ENCODE results near the gene HHLA2.
"Not testable (repeated sequence)": the region's sequence is repeated elsewhere in the genome, so short reads cannot be mapped to it uniquely, and the experiment has no call there.

The HHLA2 gene

GRCh38 chr3:108283006-108283405 is 13.3 kb upstream of the HHLA2 start:
- H3K27me3 ChIP-seq (ENCODE audit: control insufficient read depth, insufficient read depth, low read length): no peaks in the 10 kb centered on the region
- H3K4me3 ChIP-seq (ENCODE audit: low read depth, low read length): no peak overlapping the region
- H3K9me3 ChIP-seq (ENCODE audit: control insufficient read depth, insufficient read depth, low read depth, low read length): peaks cover 15% of the 10 kb centered on the region

GRCh38 chr3:108283989-108284388 is 12.4 kb upstream of the HHLA2 start:
- Histone ChIP-seq H3K4me3 (ENCODE audit: low read depth, low read length) (no peak overlapping the region), H3K36me3 (ENCODE audit: control insufficient read depth, insufficient read depth, low read length) (no peaks in the 10 kb centered on the region), H3K27me3 (ENCODE audit: control insufficient read depth, insufficient read depth, low read length) (no peaks in the 10 kb centered on the region), H3K9ac (ENCODE audit: low read length) (no peak overlapping the region), H3K9me3 (ENCODE audit: control insufficient read depth, insufficient read depth, low read depth, low read length) (peaks cover 10% of the 10 kb centered on the region), H3K4me1 (ENCODE audit: control insufficient read depth, insufficient read depth, low read length) (no peaks in the 10 kb centered on the region), H3K27ac (ENCODE audit: low read depth, low read length) (no peak overlapping the region)

More at GRCh38 chr3:108283006-108283405, 13.3 kb upstream of the HHLA2 start:
- no peaks in the 10 kb centered on the region for H3K36me3 ChIP-seq (ENCODE audit: control insufficient read depth, insufficient read depth, low read length)
- H3K9ac ChIP-seq (ENCODE audit: low read length): no peak overlapping the region
- no peaks in the 10 kb centered on the region for H3K4me1 ChIP-seq (ENCODE audit: control insufficient read depth, insufficient read depth, low read length)
- H3K27ac ChIP-seq (ENCODE audit: low read depth, low read length): no peak overlapping the region

- Histone ChIP-seq H3K9ac (ENCODE audit: low read length) (no peak overlapping the region), H3K4me1 (ENCODE audit: control insufficient read depth, insufficient read depth, low read length) (no peaks in the 10 kb centered on the region), H3K36me3 (ENCODE audit: control insufficient read depth, insufficient read depth, low read length) (no peaks in the 10 kb centered on the region), H3K9me3 (ENCODE audit: control insufficient read depth, insufficient read depth, low read depth, low read length) (no peaks in the 10 kb centered on the region), H3K27ac (ENCODE audit: low read depth, low read length) (no peak overlapping the region), H3K27me3 (ENCODE audit: control insufficient read depth, insufficient read depth, low read length) (no peaks in the 10 kb centered on the region), H3K4me3 (ENCODE audit: low read depth, low read length) (no peak overlapping the region)
These were observed 11.2 kb upstream of the HHLA2 start for GRCh38 chr3:108285176-108285575.

- Histone ChIP-seq H3K36me3 (ENCODE audit: control insufficient read depth, insufficient read depth, low read length) (no peaks in the 10 kb centered on the region), H3K4me3 (ENCODE audit: low read depth, low read length) (no peak overlapping the region), H3K27me3 (ENCODE audit: control insufficient read depth, insufficient read depth, low read length) (no peaks in the 10 kb centered on the region), H3K9me3 (ENCODE audit: control insufficient read depth, insufficient read depth, low read depth, low read length) (no peaks in the 10 kb centered on the region; the same call in 1 of the 2 replicates), H3K27ac (ENCODE audit: low read depth, low read length) (no peak overlapping the region), H3K4me1 (ENCODE audit: control insufficient read depth, insufficient read depth, low read length) (no peaks in the 10 kb centered on the region), H3K9ac (ENCODE audit: low read length) (no peak overlapping the region)
These were observed 9.2 kb upstream of the HHLA2 start for GRCh38 chr3:108287146-108287545.

GRCh38 chr3:108288193-108288592 is 8.2 kb upstream of the HHLA2 start:
- not testable (repeated sequence) for H3K27me3 ChIP-seq (ENCODE audit: control insufficient read depth, insufficient read depth, low read length); H3K4me3 ChIP-seq (ENCODE audit: low read depth, low read length); H3K4me1 ChIP-seq (ENCODE audit: control insufficient read depth, insufficient read depth, low read length); H3K27ac ChIP-seq (ENCODE audit: low read depth, low read length); H3K9me3 ChIP-seq (ENCODE audit: control insufficient read depth, insufficient read depth, low read depth, low read length); H3K36me3 ChIP-seq (ENCODE audit: control insufficient read depth, insufficient read depth, low read length); H3K9ac ChIP-seq (ENCODE audit: low read length)

- Histone ChIP-seq H3K4me1 (ENCODE audit: control insufficient read depth, insufficient read depth, low read length) (no peaks in the 10 kb centered on the region), H3K4me3 (ENCODE audit: low read depth, low read length) (no peak overlapping the region), H3K36me3 (ENCODE audit: control insufficient read depth, insufficient read depth, low read length) (no peaks in the 10 kb centered on the region), H3K9me3 (ENCODE audit: control insufficient read depth, insufficient read depth, low read depth, low read length) (no peaks in the 10 kb centered on the region; the same call in 1 of the 2 replicates), H3K27ac (ENCODE audit: low read depth, low read length) (no peak overlapping the region), H3K9ac (ENCODE audit: low read length) (no peak overlapping the region), H3K27me3 (ENCODE audit: control insufficient read depth, insufficient read depth, low read length) (no peaks in the 10 kb centered on the region)
These were observed 7.2 kb upstream of the HHLA2 start for GRCh38 chr3:108289159-108289558.

- Histone ChIP-seq H3K27ac (ENCODE audit: low read depth, low read length) (no peak overlapping the region), H3K27me3 (ENCODE audit: control insufficient read depth, insufficient read depth, low read length) (no peaks in the 10 kb centered on the region), H3K36me3 (ENCODE audit: control insufficient read depth, insufficient read depth, low read length) (no peaks in the 10 kb centered on the region), H3K4me1 (ENCODE audit: control insufficient read depth, insufficient read depth, low read length) (no peaks in the 10 kb centered on the region), H3K4me3 (ENCODE audit: low read depth, low read length) (no peak overlapping the region), H3K9me3 (ENCODE audit: control insufficient read depth, insufficient read depth, low read depth, low read length) (no peaks in the 10 kb centered on the region; the same call in 1 of the 2 replicates), H3K9ac (ENCODE audit: low read length) (no peak overlapping the region)
These were observed 3.9 kb upstream of the HHLA2 start for GRCh38 chr3:108292450-108292849.

GRCh38 chr3:108292905-108293328 is 3.4 kb upstream of the HHLA2 start:
- H3K9me3 ChIP-seq (ENCODE audit: control insufficient read depth, insufficient read depth, low read depth, low read length): no peaks in the 10 kb centered on the region; the same call in 1 of the 2 replicates
- no peaks in the 10 kb centered on the region for H3K27me3 ChIP-seq (ENCODE audit: control insufficient read depth, insufficient read depth, low read length)
- H3K4me3 ChIP-seq (ENCODE audit: low read depth, low read length): no peak overlapping the region
- H3K36me3 ChIP-seq (ENCODE audit: control insufficient read depth, insufficient read depth, low read length): no peaks in the 10 kb centered on the region
- no peak overlapping the region for H3K27ac ChIP-seq (ENCODE audit: low read depth, low read length)
- no peak overlapping the region for H3K9ac ChIP-seq (ENCODE audit: low read length)
- H3K4me1 ChIP-seq (ENCODE audit: control insufficient read depth, insufficient read depth, low read length): 0 out of 2 replicates have a peak, but pooled peaks cover 3% of the 10 kb centered on the region

GRCh38 chr3:108293858-108294257 is 2.5 kb upstream of the HHLA2 start:
- no peaks in the 10 kb centered on the region for H3K27me3 ChIP-seq (ENCODE audit: control insufficient read depth, insufficient read depth, low read length)
- no peak overlapping the region for H3K4me3 ChIP-seq (ENCODE audit: low read depth, low read length)
- no peak overlapping the region for H3K9ac ChIP-seq (ENCODE audit: low read length)
- no peaks in the 10 kb centered on the region; the same call in 1 of the 2 replicates for H3K9me3 ChIP-seq (ENCODE audit: control insufficient read depth, insufficient read depth, low read depth, low read length)
- no peak overlapping the region for H3K27ac ChIP-seq (ENCODE audit: low read depth, low read length)
- H3K4me1 ChIP-seq (ENCODE audit: control insufficient read depth, insufficient read depth, low read length): 0 out of 2 replicates have a peak, but pooled peaks cover 3% of the 10 kb centered on the region
- no peaks in the 10 kb centered on the region for H3K36me3 ChIP-seq (ENCODE audit: control insufficient read depth, insufficient read depth, low read length)

- Histone ChIP-seq H3K36me3 (ENCODE audit: control insufficient read depth, insufficient read depth, low read length) (no peaks in the 10 kb centered on the region), H3K9ac (ENCODE audit: low read length) (no peak overlapping the region), H3K27me3 (ENCODE audit: control insufficient read depth, insufficient read depth, low read length) (no peaks in the 10 kb centered on the region)
These were observed 750 bp upstream of the HHLA2 start for GRCh38 chr3:108295421-108296175.

GRCh38 chr3:108297647-108298046 is 1.3 kb downstream of the HHLA2 start:
- Histone ChIP-seq H3K36me3 (ENCODE audit: control insufficient read depth, insufficient read depth, low read length) (no peaks in the 10 kb centered on the region), H3K4me3 (ENCODE audit: low read depth, low read length) (no peak overlapping the region), H3K9ac (ENCODE audit: low read length) (no peak overlapping the region), H3K4me1 (ENCODE audit: control insufficient read depth, insufficient read depth, low read length) (peaks cover 16% of the 10 kb centered on the region), H3K27ac (ENCODE audit: low read depth, low read length) (no peak overlapping the region), H3K9me3 (ENCODE audit: control insufficient read depth, insufficient read depth, low read depth, low read length) (no peaks in the 10 kb centered on the region), H3K27me3 (ENCODE audit: control insufficient read depth, insufficient read depth, low read length) (no peaks in the 10 kb centered on the region)

More at GRCh38 chr3:108295421-108296175, 750 bp upstream of the HHLA2 start:
- Histone ChIP-seq H3K4me1 (ENCODE audit: control insufficient read depth, insufficient read depth, low read length) (peaks cover 11% of the 10 kb centered on the region), H3K9me3 (ENCODE audit: control insufficient read depth, insufficient read depth, low read depth, low read length) (no peaks in the 10 kb centered on the region; the same call in 1 of the 2 replicates), H3K4me3 (ENCODE audit: low read depth, low read length) (no peak overlapping the region), H3K27ac (ENCODE audit: low read depth, low read length) (no peak overlapping the region)

All from HUES6 (cell line).